GM12874 (cell line): ENCODE measurements around the gene SRRT.

Source experiments
- CTCF ChIP-seq: IDR thresholded peaks from 2 replicates; pipeline ENCODE4 v1.5.1; 2011; ENCODE audit warnings: low read depth, mild to moderate bottlenecking, control low read depth, low read length, moderate library complexity; ENCODE audit not compliant: insufficient read depth

Gene SRRT

GRCh38 chr7:100874577-100875355 is at the start of gene SRRT:
TSS of gene SRRT (plus strand) at chr7:100875103. CDS start at chr7:100875591, 488 bp downstream.
- TF ChIP-seq CTCF: no peak

- no peak for TF ChIP-seq CTCF
Observed at GRCh38 chr7:100825215-100825671, 49.7 kb upstream of the SRRT start.

GRCh38 chr7:100825751-100826513 is 49.0 kb upstream of the SRRT start:
- no peak for TF ChIP-seq CTCF

GRCh38 chr7:100826514-100827329 is 48.2 kb upstream of the SRRT start:
- no peak for TF ChIP-seq CTCF

- no peak for TF ChIP-seq CTCF
Observed at GRCh38 chr7:100827330-100828226, 47.3 kb upstream of the SRRT start, which contains the start of gene EPHB4. TSS of gene EPHB4 (minus strand) at chr7:100827523. CDS start at chr7:100827030, 493 bp downstream.

GRCh38 chr7:100829150-100829716 is 45.7 kb upstream of the SRRT start:
- TF ChIP-seq CTCF: no peak
